Ovary (tissue), 3 donors: Measurements from ENCODE around the gene RNASEH2A.

Experiments
- CTCF ChIP-seq, 3 donors: fragments of 450-650 bp in 2 of 3; fragments of 200-600 bp in 1 of 3; IDR thresholded peaks; one replicate each; pipeline versions ENCODE4 v1.5.1 to v1.8.0; 2016 to 2022; ENCODE audit warnings: antibody characterized with exemption in 3 of 3, mild to moderate bottlenecking in 1 of 3
- POLR2A ChIP-seq: fragments of 450-650 bp; IDR thresholded peaks from one replicate; pipeline ENCODE4 v1.6.1; 2017; ENCODE audit warnings: antibody characterized with exemption, mild to moderate bottlenecking, moderate library complexity
- donor health status: DM: no; HTN: no; CAD: no.

GRCh38 chr19:12843999-12844732 lies 37.8 kb downstream of the RNASEH2A start:
- no peak for TF ChIP-seq CTCF (IDR thresholded peaks at IDR 0.05)
- no peak for TF ChIP-seq POLR2A
